ENCODE results near the gene EIF5AL1. TPM values are rescaled to one million over a fixed set of nuclear protein-coding genes. Genes with fewer than 3 reads are reported as not detected.
"Not testable (repeated sequence)": the region's sequence is repeated elsewhere in the genome, so short reads cannot be mapped to it uniquely, and the experiment has no call there.

EIF5AL1 gene
- polyA plus RNA-seq, 4 donors, result 0.73 to 4.9 (median 1.6) TPM

- no peak for DNase-seq (ENCODE audit: low read depth in 4 of 4, low spot score in 3 of 4)
These were observed 43.3 kb downstream of the EIF5AL1 start for GRCh38 chr10:79555354-79556309.

- not testable (repeated sequence) for DNase-seq (ENCODE audit: low read depth in 4 of 4, low spot score in 3 of 4)
These were observed 44.6 kb downstream of the EIF5AL1 start for GRCh38 chr10:79556961-79557360.

GRCh38 chr10:79559726-79560125, 47.4 kb downstream of the EIF5AL1 start:
- DNase-seq (ENCODE audit: low read depth in 4 of 4, low spot score in 3 of 4), result no peak

GRCh38 chr10:79560160-79560709, 47.9 kb downstream of the EIF5AL1 start, which contains the start of gene SFTPA2:
TSS of gene SFTPA2 (minus strand) at chr10:79560407. CDS start at chr10:79559483, 924 bp downstream.
- no peak for DNase-seq (ENCODE audit: low read depth in 4 of 4, low spot score in 3 of 4)

GRCh38 chr10:79561257-79561656, 48.9 kb downstream of the EIF5AL1 start:
- no peak for DNase-seq (ENCODE audit: low read depth in 4 of 4, low spot score in 3 of 4)

GRCh38 chr10:79562135-79562756, 49.9 kb downstream of the EIF5AL1 start:
- DNase-seq (ENCODE audit: low read depth in 4 of 4, low spot score in 3 of 4), result peak; percentile 27 to 37 (median 29)

- no peak for DNase-seq (ENCODE audit: low read depth in 4 of 4, low spot score in 3 of 4)
These were observed 51.1 kb downstream of the EIF5AL1 start for GRCh38 chr10:79563426-79563825.

Other genes with a start within 250 kb of the EIF5AL1 start
- gene PPIF, start 165.1 kb upstream of the EIF5AL1 start, polyA plus RNA-seq (ENCODE audit: insufficient read length in 4 of 4), result 10 to 100 TPM; 27.4 to 71.7 (median 59.5) TPM
- 10 to 100 TPM; 21.4 to 77.0 (median 25.6) TPM for gene ZCCHC24, start 66.9 kb upstream of the EIF5AL1 start, polyA plus RNA-seq (ENCODE audit: insufficient read length in 4 of 4)
- under 1 TPM in 1 of 4 donors, not detected in 3; 0.34 TPM for gene SFTPA2, start 47.9 kb downstream of the EIF5AL1 start, polyA plus RNA-seq (ENCODE audit: insufficient read length in 4 of 4)
- gene SFTPA1, start 98.4 kb downstream of the EIF5AL1 start, polyA plus RNA-seq (ENCODE audit: insufficient read length in 4 of 4), result under 1 TPM in 2 of 4 donors, not detected in 2; 0.34 to 0.40 TPM
- 1 to 10 TPM; 1.1 to 3.5 (median 1.9) TPM for gene NUTM2B, start 190.7 kb downstream of the EIF5AL1 start, polyA plus RNA-seq (ENCODE audit: insufficient read length in 4 of 4)

All from left renal pelvis (tissue), 4 donors.